Skeletal muscle satellite cell (primary cell): ENCODE results near the gene SCTR. TPM values are rescaled to one million over a fixed set of nuclear protein-coding genes. Genes with fewer than 3 reads are reported as not detected.

Source experiments
- H3K27me3 ChIP-seq: 2 replicates; pipeline ENCODE4 v1.7.0; 2013; ENCODE audit warnings: low read length; ENCODE audit not compliant: control insufficient read depth, insufficient read depth
- H3K36me3 ChIP-seq: 2 replicates; pipeline ENCODE4 v1.7.0; 2013; ENCODE audit warnings: mild to moderate bottlenecking, control low read depth, low read length; ENCODE audit not compliant: insufficient read depth
- H3K4me1 ChIP-seq: 2 replicates; pipeline ENCODE4 v1.7.0; 2013; ENCODE audit warnings: low read length; ENCODE audit not compliant: control insufficient read depth, insufficient read depth
- H3K4me2 ChIP-seq: 2 replicates; pipeline ENCODE4 v1.7.0; 2013; ENCODE audit warnings: mild to moderate bottlenecking, low read length
- H3K4me3 ChIP-seq: 2 replicates; pipeline ENCODE4 v1.7.0; 2013; ENCODE audit warnings: low read length
- H3K9ac ChIP-seq: 2 replicates; pipeline ENCODE4 v1.7.0; 2013; ENCODE audit warnings: mild to moderate bottlenecking, low read depth, low read length, moderate library complexity
- H3K9me3 ChIP-seq: replicated peaks from 2 replicates; pipeline ENCODE4 v1.7.0; 2013; ENCODE audit warnings: mild to moderate bottlenecking, control low read depth, low read length
- total RNA-seq: library from RNA; depleted of rRNA; stranded (reverse); fragments of >200 nt; gene quantifications from 2 replicates; pipeline ENCODE4 v1.2.3, GENCODE V29; 2012; rRNA removed

Gene SCTR
- not detected in 2 replicates for total RNA-seq

DNA sequence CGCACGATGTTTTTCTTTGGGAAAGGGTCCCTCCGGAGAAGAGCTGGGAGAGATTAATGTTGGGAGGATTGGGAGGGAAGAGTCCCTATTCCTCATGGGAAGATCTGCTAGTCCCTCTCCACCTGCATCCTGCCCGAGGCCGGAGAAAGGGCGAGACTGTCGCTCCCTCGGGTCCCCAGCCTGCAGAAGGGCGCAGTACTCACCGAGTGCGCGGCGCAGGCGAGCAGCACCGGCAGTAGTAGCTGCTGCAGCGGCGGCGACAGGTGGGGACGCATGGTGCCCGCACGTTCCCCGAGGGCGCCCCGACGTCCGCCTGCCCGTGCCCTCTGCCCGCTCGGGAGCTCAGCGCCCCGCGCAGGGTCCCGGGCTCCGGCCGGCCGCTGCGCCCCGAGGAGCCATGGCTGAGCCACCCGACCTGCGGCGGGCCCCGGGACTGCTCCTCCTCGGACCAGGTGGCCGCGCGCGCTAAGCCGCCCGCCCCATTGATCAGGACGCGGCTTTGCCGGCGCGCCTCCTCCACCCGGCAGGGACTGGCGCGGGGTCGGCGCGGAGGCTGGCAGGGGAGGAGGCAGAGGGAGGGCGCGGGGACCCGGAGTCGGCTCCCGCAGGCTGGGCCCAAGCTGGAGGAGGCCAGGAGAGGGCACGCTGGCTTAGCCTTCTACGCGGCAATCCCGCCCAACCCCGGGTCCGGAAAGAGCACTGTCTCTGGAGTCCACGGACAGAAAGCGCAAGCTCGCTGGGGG, at the start of gene SCTR:
Gene SCTR, minus strand, starts transcription at position 532 of the 743 bp plus-strand sequence. Its CDS starts 257 bp downstream, at position 275.
- H3K27me3 ChIP-seq, result peaks cover 68% of the 10 kb centered on the region
- no peaks in the 10 kb centered on the region for H3K9me3 ChIP-seq
- H3K9ac ChIP-seq, result no peak within 1 kb of the TSS
- no peak within 1 kb of the TSS for H3K4me3 ChIP-seq
- no peaks in the 10 kb centered on the region for H3K4me1 ChIP-seq
- no peak within 1 kb of the TSS for H3K4me2 ChIP-seq
- no peaks in the 10 kb centered on the region for H3K36me3 ChIP-seq

DNA sequence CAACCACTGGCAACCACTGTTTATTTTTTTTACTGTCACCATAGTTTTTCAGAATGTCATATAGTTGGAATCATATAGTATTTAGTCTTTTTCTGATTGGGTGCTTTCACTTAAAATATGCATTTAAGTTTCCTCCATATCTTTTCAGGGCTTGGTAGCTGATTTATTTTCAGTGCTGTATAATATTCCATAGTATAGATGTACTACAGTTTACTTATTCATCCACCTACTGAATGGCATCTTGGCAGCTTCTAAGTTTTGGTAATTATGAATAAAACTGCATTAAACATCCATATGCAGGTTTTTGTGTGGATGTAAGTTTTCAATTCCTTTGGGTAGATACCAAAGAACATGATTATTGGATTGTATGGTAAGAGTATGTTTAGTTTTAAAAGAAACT, 43.0 kb upstream of the SCTR start:
- H3K27me3 ChIP-seq, result peaks cover 6% of the 10 kb centered on the region
- H3K36me3 ChIP-seq, result no peaks in the 10 kb centered on the region
- no peak overlapping the region for H3K9ac ChIP-seq
- no peak overlapping the region for H3K4me3 ChIP-seq
- no peak overlapping the region for H3K4me2 ChIP-seq
- H3K9me3 ChIP-seq, result no peaks in the 10 kb centered on the region
- no peaks in the 10 kb centered on the region for H3K4me1 ChIP-seq

DNA sequence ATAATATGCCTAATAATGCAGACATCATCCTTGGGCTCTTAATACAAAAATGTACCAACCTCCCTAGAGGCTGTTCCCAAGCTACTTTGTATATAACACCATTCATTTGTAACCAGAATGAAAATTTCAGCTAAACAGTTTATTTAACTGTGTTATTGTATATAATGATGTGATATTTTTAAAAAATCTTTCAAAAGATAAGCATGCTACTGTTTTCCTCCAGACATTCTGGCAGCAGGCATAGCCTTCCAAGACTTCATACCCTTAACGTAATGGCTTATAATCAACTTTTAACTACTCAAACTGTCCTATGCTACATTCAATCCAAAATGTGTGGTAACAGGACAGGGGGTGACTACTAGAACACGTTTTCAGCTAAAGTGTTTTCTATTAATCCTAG, 41.2 kb upstream of the SCTR start:
- no peak overlapping the region for H3K4me2 ChIP-seq
- H3K4me1 ChIP-seq, result no peaks in the 10 kb centered on the region

DNA sequence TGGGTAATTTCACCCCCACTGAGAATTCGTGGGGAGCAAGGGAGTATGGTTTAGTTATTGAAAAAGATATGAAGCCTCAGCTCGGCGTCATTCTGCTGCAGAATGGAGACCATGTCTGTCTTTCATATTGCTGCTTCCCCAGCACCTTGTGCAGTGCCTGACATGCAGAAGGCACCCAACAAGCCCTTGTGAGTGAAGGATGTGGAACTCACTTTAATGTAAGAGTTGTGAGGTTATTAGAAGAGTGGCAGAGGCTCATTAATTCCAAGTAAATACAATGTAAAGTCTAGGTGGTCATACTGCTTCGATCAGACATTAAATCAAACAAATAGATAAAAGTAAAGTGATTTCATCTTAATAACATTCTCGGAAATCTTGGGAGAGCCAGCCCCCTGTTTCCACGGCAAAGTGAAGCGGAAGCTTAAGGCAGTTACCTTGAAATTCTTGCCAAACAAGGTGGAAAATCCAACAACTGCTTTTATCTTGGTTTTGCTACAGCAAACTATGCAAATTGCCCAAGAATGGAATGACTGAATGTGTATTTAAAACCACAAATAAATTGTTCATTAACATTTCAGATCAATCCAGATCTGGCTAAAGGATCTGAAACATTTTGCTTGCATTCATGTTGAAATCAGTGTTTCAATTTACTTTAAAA, 29.5 kb upstream of the SCTR start:
- Histone ChIP-seq H3K4me1 (no peaks in the 10 kb centered on the region), H3K4me3 (no peak overlapping the region), H3K27me3 (peaks cover 32% of the 10 kb centered on the region), H3K36me3 (no peaks in the 10 kb centered on the region), H3K9ac (no peak overlapping the region), H3K9me3 (no peaks in the 10 kb centered on the region), H3K4me2 (no peak overlapping the region)

More for the DNA sequence above, 41.2 kb upstream of the SCTR start:
- Histone ChIP-seq H3K4me3 (no peak overlapping the region), H3K9me3 (no peaks in the 10 kb centered on the region), H3K27me3 (peaks cover 6% of the 10 kb centered on the region), H3K9ac (no peak overlapping the region), H3K36me3 (no peaks in the 10 kb centered on the region)

DNA sequence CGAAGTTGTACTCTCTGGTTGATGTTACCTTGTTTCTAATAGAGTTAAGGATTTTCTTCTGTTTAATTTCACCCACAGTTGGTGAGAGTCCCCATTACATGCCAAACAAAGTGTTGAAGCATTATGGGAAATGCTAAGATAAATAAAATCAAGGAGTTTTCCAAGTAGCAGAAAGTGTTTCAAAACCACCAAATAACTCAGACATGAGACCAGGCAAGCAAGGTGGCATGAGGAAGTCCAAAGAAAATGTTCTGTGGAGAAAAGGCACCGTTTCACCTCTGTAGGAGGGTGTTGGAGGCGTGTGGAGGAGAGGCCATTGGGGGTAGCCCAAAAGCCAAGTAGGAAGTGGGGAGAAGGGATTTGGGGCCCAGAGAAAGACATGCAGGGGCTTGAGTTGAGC, 28.6 kb upstream of the SCTR start:
- Histone ChIP-seq H3K4me1 (no peaks in the 10 kb centered on the region), H3K4me3 (no peak overlapping the region), H3K36me3 (no peaks in the 10 kb centered on the region)

DNA sequence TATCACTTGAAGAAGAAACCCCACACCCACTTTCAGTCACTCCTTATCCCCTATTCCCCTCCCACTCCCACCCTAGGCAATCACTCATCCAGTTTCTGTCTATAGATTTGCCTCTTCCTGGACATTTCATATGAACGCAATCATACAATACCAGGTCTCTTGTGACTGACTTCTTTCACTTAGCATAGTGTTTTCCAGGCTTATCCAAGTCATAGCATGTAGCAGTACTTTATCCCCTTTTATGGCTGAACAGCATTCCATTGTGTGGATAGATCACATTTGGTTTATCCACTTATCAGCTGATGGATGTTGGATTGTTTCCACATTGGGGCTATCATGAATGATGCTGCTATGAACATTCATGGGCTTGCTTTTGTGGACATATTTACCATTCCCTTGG, 26.6 kb upstream of the SCTR start:
- H3K36me3 ChIP-seq, result no peaks in the 10 kb centered on the region
- no peak overlapping the region for H3K4me3 ChIP-seq
- no peaks in the 10 kb centered on the region for H3K9me3 ChIP-seq
- peaks cover 40% of the 10 kb centered on the region for H3K27me3 ChIP-seq
- no peak overlapping the region for H3K9ac ChIP-seq
- H3K4me1 ChIP-seq, result no peaks in the 10 kb centered on the region
- no peak overlapping the region for H3K4me2 ChIP-seq

More for the DNA sequence above, 28.6 kb upstream of the SCTR start:
- Histone ChIP-seq H3K9ac (no peak overlapping the region), H3K4me2 (no peak overlapping the region), H3K27me3 (peaks cover 34% of the 10 kb centered on the region), H3K9me3 (no peaks in the 10 kb centered on the region)

DNA sequence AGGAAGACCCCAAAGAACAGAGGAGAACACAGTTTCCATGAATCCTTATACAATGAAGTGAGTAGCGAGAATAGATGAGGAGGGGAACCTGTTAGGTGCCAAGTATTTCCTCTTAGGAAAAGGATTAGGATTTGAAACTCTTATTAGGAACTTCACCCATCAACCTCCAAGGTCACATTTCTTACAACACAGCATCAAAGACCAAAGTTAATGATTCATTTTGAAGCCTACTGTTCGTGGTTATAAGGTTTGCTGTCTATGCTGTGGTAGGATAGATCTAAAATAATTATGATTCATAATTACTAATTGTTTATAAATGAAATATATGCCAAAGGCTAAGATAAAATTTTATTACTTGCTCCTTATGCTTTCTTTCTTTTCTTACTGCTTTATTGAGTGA, 26.1 kb upstream of the SCTR start:
- peaks cover 41% of the 10 kb centered on the region for H3K27me3 ChIP-seq
- no peaks in the 10 kb centered on the region for H3K4me1 ChIP-seq
- H3K4me2 ChIP-seq, result no peak overlapping the region
- no peak overlapping the region for H3K9ac ChIP-seq
- H3K9me3 ChIP-seq, result no peaks in the 10 kb centered on the region
- H3K36me3 ChIP-seq, result no peaks in the 10 kb centered on the region
- no peak overlapping the region for H3K4me3 ChIP-seq

DNA sequence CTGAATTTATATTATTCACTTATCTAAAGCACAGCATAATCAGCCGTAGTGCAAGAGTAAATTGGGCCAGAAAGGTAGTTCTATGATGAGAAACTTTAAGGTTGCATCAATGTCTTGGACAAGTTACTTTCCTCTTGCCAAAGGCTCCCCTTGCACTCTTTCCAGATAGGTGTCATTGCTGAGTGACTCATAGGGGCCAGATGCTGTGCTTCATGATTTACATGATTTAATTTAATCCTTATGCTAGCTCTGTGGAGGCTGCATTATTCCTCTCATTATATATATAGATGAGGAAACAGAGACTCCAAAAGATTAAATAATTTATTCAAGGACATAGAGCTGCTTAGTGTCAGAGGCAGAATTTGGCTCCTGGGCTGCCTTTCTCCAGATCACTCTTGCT, 25.0 kb upstream of the SCTR start:
- Histone ChIP-seq H3K9me3 (no peaks in the 10 kb centered on the region), H3K4me2 (no peak overlapping the region), H3K36me3 (no peaks in the 10 kb centered on the region), H3K27me3 (peaks cover 41% of the 10 kb centered on the region), H3K4me1 (no peaks in the 10 kb centered on the region), H3K4me3 (no peak overlapping the region), H3K9ac (no peak overlapping the region)

DNA sequence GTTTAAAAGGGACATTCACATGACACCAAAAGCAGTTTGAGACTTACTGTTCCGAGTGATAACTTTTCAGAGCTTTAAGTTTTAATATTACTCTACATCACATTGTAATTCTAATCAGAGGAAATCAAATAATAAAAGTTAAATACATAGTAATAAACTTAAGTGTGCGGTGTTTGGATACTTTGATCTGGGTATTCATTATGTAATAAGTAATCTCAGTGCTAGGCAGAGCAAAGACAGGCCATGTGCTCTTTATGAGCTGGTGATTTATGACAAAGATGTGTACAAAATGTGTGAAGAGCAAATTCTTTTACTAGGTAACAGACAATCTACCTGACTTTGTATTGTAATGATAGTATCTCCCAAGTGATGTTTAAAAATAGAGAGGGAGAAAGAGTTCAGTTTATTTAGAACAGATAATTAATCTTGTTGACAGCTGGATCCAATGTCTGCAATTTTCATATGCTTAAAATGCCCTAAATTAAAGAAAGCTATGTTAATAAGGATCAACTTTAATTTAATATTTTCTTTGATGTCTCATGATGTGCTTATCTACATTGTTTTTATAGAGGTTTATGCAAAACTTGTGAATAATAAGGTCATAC, 24.3 kb upstream of the SCTR start:
- Histone ChIP-seq H3K4me3 (no peak overlapping the region), H3K4me2 (no peak overlapping the region), H3K9ac (no peak overlapping the region), H3K4me1 (no peaks in the 10 kb centered on the region), H3K36me3 (no peaks in the 10 kb centered on the region), H3K9me3 (no peaks in the 10 kb centered on the region), H3K27me3 (peaks cover 38% of the 10 kb centered on the region)

DNA sequence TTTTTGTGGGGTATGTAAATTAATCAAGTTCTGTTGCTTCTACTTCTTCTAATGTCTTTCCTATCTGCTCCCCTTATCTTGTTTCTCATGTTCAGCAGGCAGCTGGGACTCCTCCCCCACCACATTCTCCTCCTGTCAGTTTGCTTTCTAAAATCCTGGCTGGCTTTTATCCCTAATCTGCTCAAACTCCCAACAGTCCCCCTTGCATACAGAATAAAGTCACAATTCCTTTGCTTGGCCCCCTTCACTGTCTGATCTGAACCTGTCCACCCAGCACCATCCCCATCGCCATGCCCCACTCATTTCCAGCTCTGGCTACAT, 22.1 kb upstream of the SCTR start:
- H3K27me3 ChIP-seq, result peaks cover 37% of the 10 kb centered on the region
- no peaks in the 10 kb centered on the region for H3K4me1 ChIP-seq
- no peak overlapping the region for H3K4me2 ChIP-seq
- no peaks in the 10 kb centered on the region for H3K36me3 ChIP-seq
- no peak overlapping the region for H3K9ac ChIP-seq
- no peak overlapping the region for H3K4me3 ChIP-seq
- H3K9me3 ChIP-seq, result no peaks in the 10 kb centered on the region

DNA sequence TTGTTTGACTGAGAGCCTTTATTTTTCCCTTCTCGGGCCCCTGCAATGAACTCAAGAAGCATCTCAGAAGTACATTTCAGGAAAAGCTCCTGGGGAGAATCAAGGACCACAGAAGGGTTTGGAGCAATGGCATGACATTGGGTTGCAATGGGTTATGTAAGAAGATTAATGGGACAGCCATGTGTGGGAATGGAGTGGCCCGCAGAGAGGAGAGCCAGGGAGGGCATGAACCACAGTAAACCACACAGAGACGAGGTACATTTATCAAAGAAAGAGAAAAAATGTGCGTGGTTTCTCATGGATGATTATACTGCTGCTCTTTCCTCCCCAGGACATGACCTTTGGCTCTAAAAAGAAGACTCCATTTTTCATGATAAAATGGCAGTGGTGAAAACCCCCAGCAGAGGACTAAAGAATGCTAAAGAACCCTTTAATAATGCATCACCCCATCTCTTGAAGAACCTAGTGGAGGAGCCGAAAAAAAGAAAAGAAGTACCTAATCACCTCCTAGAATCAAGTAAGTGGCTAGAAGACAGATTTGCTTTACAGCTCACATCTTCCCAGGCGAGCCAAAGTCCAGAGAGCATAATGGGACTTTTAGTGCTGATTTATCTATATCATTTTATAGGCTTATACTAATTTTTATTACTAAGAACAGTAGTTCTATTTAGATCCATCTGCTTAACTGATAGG, 21.6 kb upstream of the SCTR start:
- H3K27me3 ChIP-seq, result peaks cover 40% of the 10 kb centered on the region
- no peaks in the 10 kb centered on the region for H3K4me1 ChIP-seq
- no peak overlapping the region for H3K4me2 ChIP-seq
- no peak overlapping the region for H3K9ac ChIP-seq
- no peak overlapping the region for H3K4me3 ChIP-seq
- no peaks in the 10 kb centered on the region for H3K36me3 ChIP-seq
- H3K9me3 ChIP-seq, result no peaks in the 10 kb centered on the region
